Measurements from ENCODE around the gene UGT3A1. TPM values are rescaled to one million over a fixed set of nuclear protein-coding genes. Genes with fewer than 3 reads are reported as not detected.
A peak's percentile ranks its signal among the peaks of the same experiment; 100 is the strongest.

Gene UGT3A1
- total RNA-seq, 1 experiment from 2014 or later = 0.87 TPM

GRCh38 chr5:35960328-35960727 is 30.9 kb downstream of the UGT3A1 start:
- no peaks in the 10 kb centered on the region for H3K27me3 ChIP-seq (ENCODE audit: control insufficient read depth, insufficient read depth, low read length)
- no peak overlapping the region for H3K4me3 ChIP-seq (ENCODE audit: insufficient read depth, low read depth, low read length)
- no peaks in the 10 kb centered on the region for H3K36me3 ChIP-seq (replicated peaks; ENCODE audit: control insufficient read depth, insufficient read depth, low read length)
- no peak for DNase-seq

- Histone ChIP-seq H3K4me3 (ENCODE audit: insufficient read depth, low read depth, low read length) (no peak overlapping the region), H3K27me3 (ENCODE audit: control insufficient read depth, insufficient read depth, low read length) (no peaks in the 10 kb centered on the region), H3K36me3 (replicated peaks; ENCODE audit: control insufficient read depth, insufficient read depth, low read length) (no peaks in the 10 kb centered on the region)
- no peak for DNase-seq
Measured at GRCh38 chr5:35956429-35956828, 34.8 kb downstream of the UGT3A1 start.

DNA sequence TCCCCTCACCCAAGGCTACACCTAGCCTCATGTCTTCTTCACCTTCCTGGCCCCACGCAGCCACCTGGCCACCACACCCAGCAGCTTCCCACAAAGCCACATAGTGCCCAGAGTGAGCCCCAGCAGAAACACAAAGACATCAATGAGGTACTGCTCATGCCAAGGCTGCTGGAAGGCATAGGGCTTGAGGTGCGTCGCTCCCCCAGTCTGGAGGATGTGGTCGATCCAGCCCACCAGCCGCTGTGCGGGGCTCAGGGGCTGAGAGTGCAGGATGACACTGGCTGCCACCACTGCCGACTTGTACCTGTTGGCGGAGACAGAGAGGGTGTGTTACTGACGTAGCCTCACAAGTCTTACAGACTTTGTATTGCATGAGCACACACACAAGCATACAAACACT is 37.0 kb downstream of the UGT3A1 start:
- Histone ChIP-seq H3K4me3 (ENCODE audit: insufficient read depth, low read depth, low read length) (no peak overlapping the region), H3K36me3 (replicated peaks; ENCODE audit: control insufficient read depth, insufficient read depth, low read length) (no peaks in the 10 kb centered on the region), H3K27me3 (ENCODE audit: control insufficient read depth, insufficient read depth, low read length) (no peaks in the 10 kb centered on the region)
- peak; percentile 42 for DNase-seq

DNA sequence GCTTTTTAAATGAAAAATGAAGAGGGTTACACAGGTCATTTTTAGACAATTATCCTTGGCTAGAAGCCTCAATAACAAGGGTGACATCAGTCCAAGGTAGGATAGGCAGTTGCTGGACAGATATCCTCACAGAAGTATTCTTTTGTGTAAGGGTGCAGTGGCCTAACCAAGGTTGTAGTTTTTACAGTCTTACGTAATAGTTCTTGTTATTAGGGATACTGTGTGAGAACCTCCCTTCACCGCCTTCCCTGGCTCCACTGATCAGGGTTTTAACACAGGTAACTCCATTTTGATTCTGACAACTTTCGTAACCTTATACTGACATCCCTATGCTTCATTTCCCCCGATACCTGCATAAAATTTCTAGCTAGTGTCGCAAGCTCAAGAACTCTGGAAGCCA is 44.1 kb downstream of the UGT3A1 start:
- no peak for DNase-seq
- H3K36me3 ChIP-seq (replicated peaks; ENCODE audit: control insufficient read depth, insufficient read depth, low read length) = no peaks in the 10 kb centered on the region

GRCh38 chr5:35939639-35940038 is 51.6 kb downstream of the UGT3A1 start:
- no peak for DNase-seq
- no peak overlapping the region for H3K4me3 ChIP-seq (ENCODE audit: insufficient read depth, low read depth, low read length)
- H3K36me3 ChIP-seq (replicated peaks; ENCODE audit: control insufficient read depth, insufficient read depth, low read length) = no peaks in the 10 kb centered on the region
- no peaks in the 10 kb centered on the region for H3K27me3 ChIP-seq (ENCODE audit: control insufficient read depth, insufficient read depth, low read length)

More for the DNA sequence above, 44.1 kb downstream of the UGT3A1 start:
- H3K4me3 ChIP-seq (ENCODE audit: insufficient read depth, low read depth, low read length) = no peak overlapping the region
- H3K27me3 ChIP-seq (ENCODE audit: control insufficient read depth, insufficient read depth, low read length) = no peaks in the 10 kb centered on the region

DNA sequence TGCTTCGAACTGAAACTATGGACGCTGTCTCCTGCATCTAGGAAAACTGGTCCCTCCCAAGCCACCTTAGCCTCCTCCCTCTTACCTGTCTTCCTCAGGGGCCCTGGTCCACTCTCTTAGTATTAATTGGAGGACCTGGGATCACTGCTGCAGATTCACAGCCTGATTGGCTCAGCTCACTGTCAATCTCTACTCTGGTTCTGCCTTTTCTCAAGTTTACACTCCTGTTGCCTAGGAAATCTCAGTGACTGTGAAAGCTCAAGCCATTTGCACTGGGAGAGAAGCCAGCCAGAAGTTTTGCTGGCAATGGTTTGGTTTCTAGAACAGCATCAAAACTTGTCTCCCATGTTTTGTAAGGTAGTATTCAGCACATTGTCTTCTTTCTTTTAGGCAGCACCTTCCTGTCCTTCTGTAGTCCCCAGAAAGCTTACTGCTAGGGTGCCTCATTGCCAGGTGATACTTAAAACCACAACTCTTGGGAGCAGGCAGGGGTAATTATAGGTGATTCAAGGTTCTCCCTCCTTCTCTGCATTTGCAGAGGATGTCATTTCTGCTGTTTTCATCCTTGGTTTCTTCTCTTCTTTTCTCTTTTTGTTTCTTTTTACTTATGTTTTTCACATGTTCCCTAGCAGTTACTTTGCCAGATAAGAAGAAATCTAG is 52.5 kb downstream of the UGT3A1 start, which contains the start of gene CAPSL:
CAPSL (minus strand) TSS at position 55 of the 660 bp plus-strand sequence. CDS start 17,502 bp downstream, outside the sequence.
- no peaks in the 10 kb centered on the region for H3K36me3 ChIP-seq (replicated peaks; ENCODE audit: control insufficient read depth, insufficient read depth, low read length)
- H3K27me3 ChIP-seq (ENCODE audit: control insufficient read depth, insufficient read depth, low read length) = no peaks in the 10 kb centered on the region; the same call in 1 of the 2 replicates
- DNase-seq = peak; percentile 84
- no peak within 1 kb of the TSS for H3K4me3 ChIP-seq (ENCODE audit: insufficient read depth, low read depth, low read length)

DNA sequence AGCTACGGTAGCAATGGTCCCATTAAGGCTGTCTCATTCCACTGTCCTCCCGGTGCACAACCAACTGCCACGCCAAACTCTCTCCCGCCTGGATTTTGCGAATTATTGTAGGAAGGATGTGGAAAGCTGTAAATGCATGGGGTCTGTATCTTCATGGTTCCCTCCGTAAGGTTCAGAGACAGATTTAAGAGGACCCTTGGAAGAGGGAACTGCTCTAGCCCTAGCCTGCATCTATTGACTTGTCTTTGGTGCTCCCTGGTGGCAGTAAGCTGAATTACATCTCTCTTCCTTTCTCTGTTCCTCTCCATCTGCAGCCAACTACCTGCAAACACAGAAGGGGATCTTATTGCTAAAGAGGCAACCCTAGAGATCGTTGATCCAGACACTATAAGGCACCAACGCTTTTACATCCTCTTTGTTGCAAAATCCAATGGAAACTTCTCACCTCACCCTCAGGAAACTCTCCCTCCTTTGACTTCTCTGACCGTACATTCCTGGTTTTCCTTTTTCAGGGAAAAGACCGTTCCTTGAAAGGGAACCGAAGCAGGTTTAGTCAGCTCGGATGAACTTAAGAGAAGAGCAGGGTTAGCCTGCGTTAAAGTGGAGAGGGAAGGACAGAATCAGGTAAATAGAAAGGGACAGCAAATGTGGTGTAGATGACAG is 64.7 kb downstream of the UGT3A1 start:
- no peaks in the 10 kb centered on the region for H3K36me3 ChIP-seq (replicated peaks; ENCODE audit: control insufficient read depth, insufficient read depth, low read length)
- H3K27me3 ChIP-seq (ENCODE audit: control insufficient read depth, insufficient read depth, low read length) = peaks cover 22% of the 10 kb centered on the region
- H3K4me3 ChIP-seq (ENCODE audit: insufficient read depth, low read depth, low read length) = no peak overlapping the region
- DNase-seq = peak; percentile 66

DNA sequence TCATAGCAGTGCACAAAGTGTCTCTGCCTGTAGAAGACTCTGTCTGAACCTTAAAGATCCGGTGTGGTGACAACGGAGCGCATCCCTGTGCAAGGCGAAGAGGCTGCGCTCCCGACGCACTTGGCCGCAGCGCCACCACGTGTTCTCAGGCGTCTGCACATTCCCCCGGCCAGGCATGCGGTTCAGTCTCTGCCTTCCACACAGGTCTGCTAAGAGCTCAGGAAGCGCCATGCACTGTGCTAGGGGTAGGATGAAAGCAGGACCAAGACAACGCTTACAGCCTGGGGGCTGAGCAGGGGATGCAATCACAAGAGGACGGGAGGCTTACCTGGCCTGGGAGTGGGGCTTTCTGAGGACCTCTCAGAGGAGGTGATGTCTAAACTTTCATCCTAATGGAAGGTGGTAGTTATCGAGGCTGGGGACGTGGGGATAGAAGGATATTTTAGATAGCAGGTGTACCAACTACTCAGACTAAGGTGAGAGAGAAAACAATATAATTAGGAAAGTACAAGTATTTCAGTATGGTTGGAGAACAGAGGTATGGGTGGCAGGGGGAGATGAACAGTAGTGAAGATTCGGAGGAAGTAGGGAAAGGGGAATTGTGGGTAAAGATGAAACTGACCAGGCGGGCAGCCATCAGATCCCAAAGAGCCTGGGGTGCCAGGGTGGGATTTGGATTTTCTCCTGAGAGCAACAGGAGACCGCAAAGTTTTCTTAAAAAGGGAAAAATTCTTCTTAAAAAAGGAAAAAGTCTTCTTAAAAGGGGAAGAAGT is 66.1 kb downstream of the UGT3A1 start:
- Histone ChIP-seq H3K27me3 (ENCODE audit: control insufficient read depth, insufficient read depth, low read length) (peaks cover 22% of the 10 kb centered on the region), H3K4me3 (ENCODE audit: insufficient read depth, low read depth, low read length) (no peak overlapping the region), H3K36me3 (replicated peaks; ENCODE audit: control insufficient read depth, insufficient read depth, low read length) (no peaks in the 10 kb centered on the region)
- peak; percentile 61 for DNase-seq

- Histone ChIP-seq H3K36me3 (replicated peaks; ENCODE audit: control insufficient read depth, insufficient read depth, low read length) (no peaks in the 10 kb centered on the region), H3K27me3 (ENCODE audit: control insufficient read depth, insufficient read depth, low read length) (peaks cover 22% of the 10 kb centered on the region), H3K4me3 (ENCODE audit: insufficient read depth, low read depth, low read length) (no peak overlapping the region)
- DNase-seq = no peak
Measured at GRCh38 chr5:35924122-35924949, 66.9 kb downstream of the UGT3A1 start.

- Histone ChIP-seq H3K4me3 (ENCODE audit: insufficient read depth, low read depth, low read length) (no peak overlapping the region), H3K27me3 (ENCODE audit: control insufficient read depth, insufficient read depth, low read length) (peaks cover 22% of the 10 kb centered on the region), H3K36me3 (replicated peaks; ENCODE audit: control insufficient read depth, insufficient read depth, low read length) (no peaks in the 10 kb centered on the region)
- DNase-seq = no peak
Measured at GRCh38 chr5:35922468-35922867, 68.7 kb downstream of the UGT3A1 start.

DNA sequence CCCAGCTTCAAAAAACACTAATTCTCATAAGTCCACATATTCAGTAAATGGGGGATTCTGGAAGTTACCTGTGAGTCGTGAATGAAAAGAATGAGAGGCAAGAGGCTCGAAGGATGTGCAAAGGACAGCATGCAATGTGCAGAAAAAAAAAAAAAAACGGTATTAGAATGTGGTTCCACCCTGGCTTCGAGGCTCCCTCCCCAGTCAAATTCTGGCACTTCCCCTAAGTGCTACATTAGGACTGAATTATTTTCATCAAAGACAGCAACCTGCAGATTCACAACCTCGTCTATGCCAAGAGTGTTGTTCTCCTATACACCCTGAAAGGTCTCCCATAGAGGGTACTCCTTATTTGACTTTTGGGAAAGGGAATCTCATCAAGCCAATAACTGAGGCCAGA is 69.3 kb downstream of the UGT3A1 start:
- H3K27me3 ChIP-seq (ENCODE audit: control insufficient read depth, insufficient read depth, low read length) = peaks cover 20% of the 10 kb centered on the region
- H3K4me3 ChIP-seq (ENCODE audit: insufficient read depth, low read depth, low read length) = no peak overlapping the region
- no peaks in the 10 kb centered on the region for H3K36me3 ChIP-seq (replicated peaks; ENCODE audit: control insufficient read depth, insufficient read depth, low read length)
- DNase-seq = no peak

GRCh38 chr5:35920890-35921289 is 70.3 kb downstream of the UGT3A1 start:
- H3K27me3 ChIP-seq (ENCODE audit: control insufficient read depth, insufficient read depth, low read length) = peaks cover 15% of the 10 kb centered on the region
- DNase-seq = peak; percentile 34
- no peaks in the 10 kb centered on the region for H3K36me3 ChIP-seq (replicated peaks; ENCODE audit: control insufficient read depth, insufficient read depth, low read length)
- no peak overlapping the region for H3K4me3 ChIP-seq (ENCODE audit: insufficient read depth, low read depth, low read length)

- DNase-seq = no peak
- no peaks in the 10 kb centered on the region for H3K36me3 ChIP-seq (replicated peaks; ENCODE audit: control insufficient read depth, insufficient read depth, low read length)
- H3K27me3 ChIP-seq (ENCODE audit: control insufficient read depth, insufficient read depth, low read length) = peaks cover 6% of the 10 kb centered on the region
- H3K4me3 ChIP-seq (ENCODE audit: insufficient read depth, low read depth, low read length) = no peak overlapping the region
Measured at GRCh38 chr5:35919191-35919590, 72.0 kb downstream of the UGT3A1 start.

DNA sequence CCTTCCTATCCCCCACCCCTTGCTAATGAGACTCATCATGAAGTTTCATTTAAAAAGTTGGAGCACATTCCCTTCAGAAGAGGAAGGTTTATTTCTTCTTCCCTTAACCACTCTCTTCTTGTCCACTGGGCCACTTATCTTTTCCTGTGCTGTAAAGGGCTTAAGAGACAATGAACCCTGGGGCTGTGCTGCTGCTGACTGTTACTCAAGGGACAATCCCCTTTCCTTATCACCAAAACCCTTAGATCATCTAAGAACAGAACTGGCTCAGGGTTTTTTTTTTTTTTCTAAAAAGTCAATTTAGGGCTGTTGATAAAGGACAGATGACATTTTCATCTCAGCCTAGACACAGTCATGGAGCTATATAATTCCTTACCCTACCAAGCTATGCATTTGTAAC is 82.4 kb downstream of the UGT3A1 start:
- no peak overlapping the region for H3K4me3 ChIP-seq (ENCODE audit: insufficient read depth, low read depth, low read length)
- no peaks in the 10 kb centered on the region for H3K36me3 ChIP-seq (replicated peaks; ENCODE audit: control insufficient read depth, insufficient read depth, low read length)
- H3K27me3 ChIP-seq (ENCODE audit: control insufficient read depth, insufficient read depth, low read length) = no peaks in the 10 kb centered on the region
- no peak for DNase-seq
